HTERT RPE-1 (cell line): ENCODE data around the gene PLGRKT.
"Not testable (repeated sequence)": the region's sequence is repeated elsewhere in the genome, so short reads cannot be mapped to it uniquely, and the experiment has no call there.

Experiments used
- in situ Hi-C: fragments of 300-500 bp; cut with MboI; formaldehyde crosslinking; loops from 4 replicates; pipeline ENCODE4 v1.14.3; 2020; ENCODE audit warnings: low sequenced_read_pairs

PLGRKT gene

DNA sequence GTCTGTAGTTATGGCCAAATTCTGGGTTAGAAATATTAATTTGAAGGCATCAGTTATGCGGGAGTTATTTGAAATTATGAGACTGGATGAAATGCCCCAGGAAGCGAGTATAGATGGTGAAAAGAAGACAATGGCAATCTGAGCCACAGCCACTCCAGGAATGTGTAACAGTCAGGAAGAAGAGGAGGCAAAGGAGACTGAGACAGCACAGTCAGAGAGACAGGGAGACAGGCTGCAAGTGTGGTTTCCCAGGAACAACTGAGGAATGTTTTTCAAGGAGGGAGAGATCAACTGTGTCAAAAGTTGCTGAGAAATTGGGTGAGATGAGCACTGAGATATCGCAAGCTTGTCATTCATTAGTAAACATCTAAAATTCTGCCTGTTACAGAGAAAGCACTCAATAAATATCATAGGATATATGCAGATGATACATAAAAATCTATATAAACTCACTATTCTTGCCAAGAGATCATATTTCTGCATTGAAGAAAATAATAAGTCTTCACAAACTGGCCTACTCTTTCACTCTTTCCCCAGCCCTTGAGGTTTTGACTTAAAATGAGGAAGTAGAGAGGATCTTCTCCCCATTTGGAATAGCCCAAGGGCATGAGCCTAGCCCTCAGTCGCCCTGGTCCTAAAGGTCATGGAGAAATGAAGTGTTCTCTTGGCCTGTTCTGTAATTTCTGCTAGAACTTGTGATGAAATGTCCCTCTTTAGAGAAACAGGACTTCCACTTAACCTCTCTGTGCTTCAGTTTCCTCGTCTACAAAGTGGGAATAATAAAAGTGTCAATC lies 49.5 kb downstream of the PLGRKT start:
- in situ Hi-C loops, result no loop called here

- in situ Hi-C loops, result no loop called here
Observed at GRCh38 chr9:5384436-5384835, 53.3 kb downstream of the PLGRKT start.

DNA sequence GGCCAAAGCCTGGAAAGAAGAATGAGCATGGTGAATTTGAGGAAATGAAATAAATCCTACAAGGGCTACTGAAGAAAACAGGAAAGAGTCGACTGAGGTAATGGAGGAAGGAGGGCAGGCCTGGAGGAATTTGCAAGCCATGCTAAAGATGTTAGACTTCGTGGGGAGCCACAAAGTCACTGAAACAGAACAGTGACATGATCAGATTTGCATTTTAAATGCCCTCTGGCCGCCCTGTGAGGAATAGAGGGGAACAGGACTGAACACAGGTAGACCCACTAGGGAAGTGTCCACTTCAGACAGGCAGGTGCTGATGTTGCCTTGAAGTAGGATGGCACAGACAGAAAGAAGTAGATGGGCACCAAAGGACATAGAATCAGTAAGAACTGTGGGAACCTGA lies 55.2 kb downstream of the PLGRKT start:
- in situ Hi-C loops, result no loop called here

DNA sequence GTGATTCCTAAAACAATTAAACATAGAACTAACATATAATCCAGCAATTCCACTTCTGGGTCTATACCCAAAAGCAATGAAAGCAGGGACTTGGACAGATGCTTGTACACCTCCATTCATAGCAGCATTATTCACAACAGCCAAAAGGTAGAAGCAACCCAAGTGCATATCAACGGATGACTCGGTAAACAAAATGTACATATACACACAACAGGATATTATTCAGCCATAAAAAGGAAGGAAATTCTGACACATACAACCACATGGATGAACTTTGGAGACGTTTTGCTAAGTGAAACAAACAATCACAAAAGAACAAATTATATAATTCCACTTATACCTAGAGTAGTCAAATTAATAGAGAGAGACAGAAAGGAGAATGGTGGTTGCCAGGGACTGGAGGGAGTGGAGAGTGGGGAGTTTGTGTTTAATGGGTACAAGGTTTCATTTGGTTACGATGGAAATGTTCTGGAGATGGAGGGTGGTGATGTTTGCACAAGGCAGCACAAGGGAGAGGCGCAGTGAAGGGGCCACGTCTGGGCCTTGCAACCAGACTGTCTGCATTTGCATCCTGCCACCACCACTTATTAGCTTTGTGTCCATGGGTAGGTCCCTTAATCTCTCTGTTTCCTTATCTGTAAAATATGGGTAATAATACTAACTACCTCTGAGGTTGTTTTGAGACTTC lies 61.8 kb downstream of the PLGRKT start:
- in situ Hi-C loops, result no loop called here

DNA sequence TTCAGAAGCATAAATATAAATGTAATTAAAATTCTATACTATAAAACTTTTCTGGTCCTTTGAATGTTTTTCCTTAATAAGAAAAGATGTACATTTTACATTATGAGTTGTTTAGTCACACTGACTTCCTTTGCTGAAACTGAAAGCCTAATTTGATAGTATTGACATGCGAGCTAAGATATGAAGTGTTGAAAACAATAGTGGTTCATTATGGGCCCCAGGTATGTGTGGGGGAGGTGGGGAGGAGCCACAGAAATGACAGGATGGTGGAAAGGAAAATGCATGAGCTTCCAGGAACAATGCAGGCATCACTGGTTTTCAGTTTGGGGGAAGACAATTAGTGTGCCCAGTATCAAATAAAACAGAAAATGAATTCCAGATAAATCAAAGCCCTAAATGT lies 62.6 kb downstream of the PLGRKT start:
- in situ Hi-C loops, result no loop called here

GRCh38 chr9:5364294-5365024 lies 73.3 kb downstream of the PLGRKT start:
- in situ Hi-C loops, result no loop called here

DNA sequence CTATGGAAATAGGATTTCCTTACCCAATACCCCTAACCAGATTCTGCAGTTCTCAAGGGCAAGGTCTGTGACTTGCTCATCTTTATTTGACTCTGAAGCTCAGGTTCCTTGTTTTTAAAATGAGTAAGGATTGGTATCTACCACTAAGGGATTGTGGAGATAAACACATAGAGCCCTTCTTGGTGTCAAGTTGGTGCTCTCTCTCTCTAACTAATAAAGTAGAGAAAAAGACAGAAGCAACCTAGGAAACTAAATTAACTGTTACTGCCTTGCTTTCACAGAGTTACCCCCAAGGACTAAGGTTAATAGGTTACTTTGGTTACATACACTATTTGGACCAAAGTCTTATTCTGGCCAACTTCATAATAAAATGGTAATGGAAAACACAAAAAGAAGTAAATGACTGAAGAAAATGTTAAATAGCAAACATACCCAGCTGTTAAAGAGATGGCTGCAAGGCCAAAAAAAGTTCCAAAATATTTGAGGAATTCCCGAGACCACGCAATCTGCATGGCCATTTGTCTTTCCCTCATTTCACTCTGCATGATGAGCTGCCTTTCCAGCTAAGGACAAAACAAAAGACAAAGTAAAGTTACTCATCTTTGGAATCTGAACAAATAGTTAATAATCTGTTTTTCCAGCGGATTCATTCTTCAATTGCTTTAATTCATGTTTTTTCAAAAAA lies 76.3 kb downstream of the PLGRKT start:
- in situ Hi-C loops, result no loop called here

GRCh38 chr9:5360341-5360740 lies 77.4 kb downstream of the PLGRKT start:
- in situ Hi-C loops, result no loop called here

- in situ Hi-C loops, result no loop called here
Observed at GRCh38 chr9:5357431-5358105, 80.2 kb downstream of the PLGRKT start.

DNA sequence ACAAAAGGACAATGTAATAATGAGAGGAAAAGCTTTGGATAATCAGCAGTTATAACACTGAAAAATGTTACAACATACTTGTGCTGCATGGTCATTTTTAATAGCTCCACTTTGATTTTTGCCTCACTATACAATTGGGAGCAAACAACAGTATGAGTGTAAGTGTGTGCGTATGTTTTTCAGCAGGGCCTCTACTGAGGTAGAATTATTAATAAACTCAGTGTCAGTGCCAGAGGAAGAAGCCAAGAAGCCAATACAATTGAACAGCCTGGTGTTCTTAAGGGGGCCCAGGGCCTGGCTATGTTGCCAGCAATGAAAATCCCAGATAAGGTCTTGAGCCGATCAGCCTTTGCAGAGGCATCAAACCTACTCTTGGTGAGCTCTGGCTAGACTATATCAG lies 81.9 kb downstream of the PLGRKT start:
- in situ Hi-C loops, result no loop called here

DNA sequence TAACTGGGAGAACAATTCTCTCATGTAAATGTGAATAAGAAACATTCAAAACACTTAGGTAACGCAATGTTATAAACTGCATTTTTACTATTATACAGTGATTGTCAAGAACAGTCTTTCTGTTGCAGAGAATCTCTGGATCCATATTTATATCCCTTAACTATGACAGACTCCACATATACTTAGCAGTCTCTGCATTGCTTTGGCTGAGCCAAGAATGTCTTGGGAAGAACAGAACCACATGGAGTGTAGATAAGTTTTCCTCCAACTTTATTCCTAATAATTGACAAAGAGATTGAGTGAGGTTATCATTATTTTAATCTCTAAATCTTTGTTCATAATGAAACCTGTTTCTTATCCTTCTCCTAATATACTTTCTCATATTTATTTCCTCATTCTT lies 82.5 kb downstream of the PLGRKT start:
- in situ Hi-C loops, result no loop called here

DNA sequence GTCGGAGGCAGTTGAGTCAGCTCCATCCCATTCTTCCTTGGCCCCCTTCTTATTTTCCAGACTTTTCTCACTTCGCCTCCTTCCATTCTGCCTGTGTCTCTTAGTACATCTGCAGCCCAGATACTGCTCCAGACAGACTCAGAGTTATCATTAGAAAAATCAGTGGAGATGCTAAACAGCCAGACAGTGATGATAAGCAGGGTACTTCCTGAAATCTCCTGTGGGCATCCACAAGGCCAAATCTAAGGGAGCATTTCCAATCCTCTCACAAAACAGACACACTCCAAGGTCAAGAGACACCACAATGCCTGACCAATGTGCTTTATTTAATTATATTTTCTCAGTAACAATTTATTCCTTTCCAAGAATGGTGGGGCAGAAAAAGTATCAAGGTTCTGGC lies 83.5 kb downstream of the PLGRKT start:
- in situ Hi-C loops, result no loop called here

DNA sequence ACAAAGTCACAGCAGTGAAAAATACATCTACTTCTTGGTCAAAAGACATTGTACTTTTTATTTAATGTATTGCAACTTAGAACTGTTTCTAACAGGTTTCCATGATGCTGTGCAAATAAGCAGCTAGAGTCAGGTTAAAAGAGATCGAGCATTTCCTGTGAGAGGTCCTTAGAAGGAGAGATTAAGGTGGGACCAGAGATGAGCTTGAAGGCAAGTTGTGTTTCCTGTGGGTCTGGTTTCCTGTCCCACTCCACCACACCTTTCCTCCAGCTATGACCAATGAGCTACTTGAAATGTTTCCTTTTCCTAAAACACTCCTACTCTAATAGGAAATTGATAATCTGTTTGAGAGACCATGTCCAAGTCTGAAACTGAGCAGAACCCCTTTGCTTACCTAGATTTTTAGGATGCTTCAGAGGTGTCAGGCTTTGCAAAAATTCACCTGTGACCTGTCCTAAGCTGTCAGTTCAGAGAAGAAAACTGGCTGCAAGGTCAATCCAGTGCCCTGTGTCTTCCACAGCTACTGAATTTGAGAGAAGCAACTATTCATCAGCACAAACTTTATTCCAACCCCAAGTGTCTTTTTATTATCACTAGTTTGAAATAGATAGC lies 85.0 kb downstream of the PLGRKT start:
- in situ Hi-C loops, result no loop called here

GRCh38 chr9:5338992-5339981 lies 98.4 kb downstream of the PLGRKT start, which contains the start of gene RLN1:
Gene RLN1 (minus strand): TSS chr9:5339876. CDS start chr9:5339746, 130 bp downstream.
- in situ Hi-C loops, result not testable (repeated sequence)

DNA sequence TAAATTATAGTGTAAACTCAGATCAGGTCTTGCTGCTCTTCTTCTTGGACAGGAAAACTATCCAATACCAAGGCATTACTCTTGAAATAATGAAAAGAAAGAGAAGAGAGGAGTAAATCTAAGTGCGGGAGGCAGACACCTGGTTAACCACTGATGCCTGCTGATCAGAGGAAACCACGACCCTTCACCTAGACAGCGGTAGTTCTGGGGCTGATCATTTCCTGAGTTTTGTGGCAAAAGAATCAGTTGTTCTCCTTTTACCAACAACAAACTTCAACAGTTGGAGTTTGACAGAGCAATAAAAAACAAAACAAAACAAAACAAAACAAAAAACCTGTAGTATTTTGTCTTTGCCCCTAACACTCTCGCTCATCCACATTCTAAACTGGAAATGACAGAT lies 101.0 kb downstream of the PLGRKT start:
- in situ Hi-C loops, result no loop called here

GRCh38 chr9:5331276-5331675 lies 106.4 kb downstream of the PLGRKT start:
- in situ Hi-C loops, result not testable (repeated sequence)

DNA sequence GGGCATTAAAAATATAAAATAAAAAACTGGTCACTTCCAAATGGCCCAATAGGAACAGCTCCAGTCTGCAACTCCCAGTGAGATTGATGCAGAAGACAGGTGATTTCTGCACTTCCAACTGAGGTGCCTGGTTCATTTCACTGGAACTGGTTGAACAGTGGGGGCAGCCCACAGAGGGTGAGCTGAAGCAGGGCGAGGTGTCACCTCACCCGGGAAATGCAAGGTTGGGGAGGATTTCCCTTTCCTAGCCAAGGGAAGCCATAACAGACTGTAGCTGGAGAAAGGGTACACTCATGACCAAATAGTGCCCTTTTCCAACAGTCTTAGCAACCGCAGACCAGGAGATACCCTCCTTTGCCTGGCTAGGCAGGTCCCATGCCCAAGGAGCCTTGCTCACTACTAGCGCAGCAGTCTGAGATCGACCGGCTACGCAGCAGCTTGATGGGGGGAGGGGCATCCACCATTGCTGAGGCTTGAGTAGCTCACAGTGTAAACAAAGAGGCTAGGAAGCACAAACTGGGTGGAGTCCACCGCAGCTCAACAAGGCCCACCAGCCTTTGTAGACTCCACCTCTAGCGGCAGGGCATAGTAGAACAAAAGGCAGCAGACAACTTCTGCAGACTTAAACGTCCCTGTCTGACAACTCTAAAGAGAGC lies 110.7 kb downstream of the PLGRKT start:
- in situ Hi-C loops, result no loop called here

DNA sequence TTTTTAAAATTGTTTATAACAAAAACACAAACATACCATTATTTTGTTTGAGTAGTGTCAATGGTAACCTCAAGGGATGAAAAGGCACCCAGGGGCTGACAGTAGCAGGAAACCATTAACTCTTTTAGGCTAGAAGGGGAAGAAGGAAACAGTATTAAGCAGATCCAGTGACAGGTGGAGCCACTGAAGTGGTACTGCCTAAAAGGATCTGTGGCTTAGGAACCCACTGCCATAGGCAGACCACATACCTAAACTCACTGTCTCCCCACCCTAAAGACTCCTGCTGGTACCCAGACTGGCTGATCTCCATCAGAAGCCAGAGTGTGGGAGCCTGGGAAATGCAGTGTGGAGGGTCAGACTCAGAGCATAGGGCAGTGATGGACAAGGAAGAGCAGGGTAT lies 111.5 kb downstream of the PLGRKT start:
- in situ Hi-C loops, result no loop called here
